ENCODE data around the gene F9.

- TF ChIP-seq, protein P1, sequence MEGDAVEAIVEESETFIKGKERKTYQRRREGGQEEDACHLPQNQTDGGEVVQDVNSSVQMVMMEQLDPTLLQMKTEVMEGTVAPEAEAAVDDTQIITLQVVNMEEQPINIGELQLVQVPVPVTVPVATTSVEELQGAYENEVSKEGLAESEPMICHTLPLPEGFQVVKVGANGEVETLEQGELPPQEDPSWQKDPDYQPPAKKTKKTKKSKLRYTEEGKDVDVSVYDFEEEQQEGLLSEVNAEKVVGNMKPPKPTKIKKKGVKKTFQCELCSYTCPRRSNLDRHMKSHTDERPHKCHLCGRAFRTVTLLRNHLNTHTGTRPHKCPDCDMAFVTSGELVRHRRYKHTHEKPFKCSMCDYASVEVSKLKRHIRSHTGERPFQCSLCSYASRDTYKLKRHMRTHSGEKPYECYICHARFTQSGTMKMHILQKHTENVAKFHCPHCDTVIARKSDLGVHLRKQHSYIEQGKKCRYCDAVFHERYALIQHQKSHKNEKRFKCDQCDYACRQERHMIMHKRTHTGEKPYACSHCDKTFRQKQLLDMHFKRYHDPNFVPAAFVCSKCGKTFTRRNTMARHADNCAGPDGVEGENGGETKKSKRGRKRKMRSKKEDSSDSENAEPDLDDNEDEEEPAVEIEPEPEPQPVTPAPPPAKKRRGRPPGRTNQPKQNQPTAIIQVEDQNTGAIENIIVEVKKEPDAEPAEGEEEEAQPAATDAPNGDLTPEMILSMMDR (conservative IDR thresholded peaks at IDR 0.05; ENCODE audit: low read depth, low read length), result no peak
- no peak for TF ChIP-seq EZH2phosphoT487 (IDR thresholded peaks at IDR 0.05; ENCODE audit: borderline replicate concordance, low read length)
- no peak for TF ChIP-seq EZH2 (IDR thresholded peaks at IDR 0.05; ENCODE audit: low read length, unreplicated experiment)
Measured at GRCh38 chrX:139566981-139567380, 36.4 kb downstream of the F9 start.

Data from PC-3 (cell line).